Kidney (tissue), 14 donors: Measurements from ENCODE around the gene SPOCK2. TPM values are rescaled to one million over a fixed set of nuclear protein-coding genes. Genes with fewer than 3 reads are reported as not detected.

Source experiments
- DNase-seq, 5 donors: peaks; one replicate each; pipeline ENCODE4 v3.0.0-alpha.2; 2013 to 2020
- FAIRE-seq: peaks from 2 replicates; lab custom pipeline; 2012; peaks lifted over from hg19 to GRCh38; lab: Jason Lieb, UNC
- H3K27ac ChIP-seq, 2 donors: one replicate each; pipeline ENCODE4 v1.7.0; 2013; ENCODE audit warnings: low read depth in 2 of 2, low read length in 2 of 2, inconsistent platforms in 1 of 2
- H3K27me3 ChIP-seq: one replicate; pipeline ENCODE4 v1.7.1; 2013; ENCODE audit warnings: low read length, inconsistent platforms; ENCODE audit not compliant: control insufficient read depth, insufficient read depth
- H3K36me3 ChIP-seq, 3 donors: one replicate each; pipeline versions ENCODE4 v1.7.0 to v1.7.1; 2013; ENCODE audit warnings: low read length in 3 of 3, control low read depth in 1 of 3, inconsistent platforms in 1 of 3; ENCODE audit not compliant: insufficient read depth in 3 of 3, control insufficient read depth in 2 of 3
- H3K4me1 ChIP-seq, 3 donors: one replicate each; pipeline versions ENCODE4 v1.7.0 to v1.7.1; 2013; ENCODE audit warnings: low read length in 3 of 3, inconsistent platforms in 1 of 3, low read depth in 1 of 3; ENCODE audit not compliant: control insufficient read depth in 2 of 3, insufficient read depth in 2 of 3
- H3K4me3 ChIP-seq, 3 donors: one replicate each; pipeline versions ENCODE4 v1.7.0 to v1.8.1; 2013; ENCODE audit warnings: low read length in 3 of 3, control low read depth in 1 of 3, inconsistent platforms in 1 of 3
- H3K9ac ChIP-seq, 3 donors: one replicate each; pipeline versions ENCODE4 v1.7.0 to v1.7.1; 2013; ENCODE audit warnings: low read length in 3 of 3, control low read depth in 1 of 3, inconsistent platforms in 1 of 3
- H3K9me3 ChIP-seq, 3 donors: one replicate each; pipeline versions ENCODE4 v1.7.0 to v1.7.1; 2013; ENCODE audit warnings: low read length in 3 of 3, control low read depth in 1 of 3, inconsistent platforms in 1 of 3; ENCODE audit not compliant: control insufficient read depth in 2 of 3, insufficient read depth in 1 of 3
- intact Hi-C: fragments of 100-400 bp; cut with DNase I; formaldehyde crosslinking; loops from one replicate; pipeline ENCODE4 v1.11.1; 2022
- polyA plus RNA-seq: library from polyadenylated mRNA; stranded (reverse); fragments of 350-450 nt; fragmentation: Illumina TruSeq; extraction: RNeasy Lipid Tissue Mini Kit (QIAGEN cat#74804); gene quantifications from one replicate; pipeline ENCODE4 v1.2.3, GENCODE V29; 2014; ENCODE audit warnings: low read depth, low replicate concordance; ENCODE audit not compliant: insufficient read depth
- total RNA-seq: library from RNA; stranded (reverse); fragmentation: NEBNext Ultra II Directional; extraction: Animal tissue kit (Norgen Biotek cat#: 25700); gene quantifications from one replicate; pipeline ENCODE4 v1.2.1, GENCODE V29; 2021
- TF ChIP-seq, protein P1 (sequence below): IDR thresholded peaks from 3 replicates; pipeline ENCODE4 v1.5.1; 2012; ENCODE audit warnings: mild to moderate bottlenecking, moderate library complexity, borderline replicate concordance; ENCODE audit not compliant: insufficient read depth; ENCODE audit errors: extremely low read depth
- donor health status: control.
- donor health status: control.
- donor health status: control.
- donor health status: control.
- donor health status: control.
- donor health status: DM: yes; HTN: yes; CAD: no.
- donor health status: Normal renal cell carcinoma (clear cell type).

Gene SPOCK2
- total and polyA plus RNA-seq, 2 donors from 2014 or later = 19.7 to 103 TPM

DNA sequence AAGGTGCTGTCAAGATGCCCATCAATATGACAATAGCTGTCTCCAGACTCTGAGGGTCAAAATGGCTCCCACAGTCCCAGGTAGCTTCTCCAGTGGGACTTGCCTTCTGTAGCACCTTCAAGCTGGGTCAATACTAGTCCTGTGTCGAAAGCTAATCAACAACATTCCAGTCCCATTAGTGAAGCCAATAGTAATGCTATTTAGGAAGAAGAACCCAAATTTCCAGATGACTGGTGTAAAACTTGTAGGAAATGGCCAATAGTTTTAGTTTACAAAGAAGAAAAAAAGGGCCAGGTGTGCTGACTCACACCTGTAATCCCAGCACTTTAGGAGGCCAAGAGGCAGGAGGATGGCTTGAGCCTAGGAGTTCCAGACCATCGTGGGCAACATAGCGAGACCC, 2.0 kb upstream of the SPOCK2 start:
- no peak overlapping the region for H3K27ac ChIP-seq
- DNase-seq = no peak
- no peak for FAIRE-seq

DNA sequence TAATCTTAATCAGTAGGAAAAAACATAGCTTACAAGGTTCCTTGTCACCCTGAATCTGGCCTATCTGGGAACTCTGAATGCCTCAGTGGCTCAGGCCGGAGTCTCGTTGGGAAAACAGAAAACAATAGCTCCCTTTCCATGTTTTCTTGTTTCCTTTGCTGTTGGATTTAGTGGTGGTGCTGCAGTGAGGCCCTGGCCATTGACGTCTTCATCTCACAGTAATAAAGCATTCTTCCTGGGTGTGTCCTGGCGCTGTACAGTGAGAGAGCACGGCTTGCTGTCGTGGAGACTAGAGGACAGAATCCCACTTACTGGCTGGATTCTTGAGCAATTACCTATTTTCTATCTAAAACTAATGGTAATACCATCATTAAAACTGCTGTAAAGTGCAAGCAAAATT, 1.3 kb upstream of the SPOCK2 start:
- FAIRE-seq (no peak), DNase-seq (peak in 1 of 5 donors; percentile 64)
- no peak overlapping the region for H3K27ac ChIP-seq
- no peak overlapping the region for H3K4me3 ChIP-seq
- peaks cover 5% of the 10 kb centered on the region for H3K27me3 ChIP-seq
- no peak overlapping the region for H3K9ac ChIP-seq
- peaks cover 0 to 11% (median 0%) of the 10 kb centered on the region in 3 donors for H3K4me1 ChIP-seq
- TF ChIP-seq, protein P1, sequence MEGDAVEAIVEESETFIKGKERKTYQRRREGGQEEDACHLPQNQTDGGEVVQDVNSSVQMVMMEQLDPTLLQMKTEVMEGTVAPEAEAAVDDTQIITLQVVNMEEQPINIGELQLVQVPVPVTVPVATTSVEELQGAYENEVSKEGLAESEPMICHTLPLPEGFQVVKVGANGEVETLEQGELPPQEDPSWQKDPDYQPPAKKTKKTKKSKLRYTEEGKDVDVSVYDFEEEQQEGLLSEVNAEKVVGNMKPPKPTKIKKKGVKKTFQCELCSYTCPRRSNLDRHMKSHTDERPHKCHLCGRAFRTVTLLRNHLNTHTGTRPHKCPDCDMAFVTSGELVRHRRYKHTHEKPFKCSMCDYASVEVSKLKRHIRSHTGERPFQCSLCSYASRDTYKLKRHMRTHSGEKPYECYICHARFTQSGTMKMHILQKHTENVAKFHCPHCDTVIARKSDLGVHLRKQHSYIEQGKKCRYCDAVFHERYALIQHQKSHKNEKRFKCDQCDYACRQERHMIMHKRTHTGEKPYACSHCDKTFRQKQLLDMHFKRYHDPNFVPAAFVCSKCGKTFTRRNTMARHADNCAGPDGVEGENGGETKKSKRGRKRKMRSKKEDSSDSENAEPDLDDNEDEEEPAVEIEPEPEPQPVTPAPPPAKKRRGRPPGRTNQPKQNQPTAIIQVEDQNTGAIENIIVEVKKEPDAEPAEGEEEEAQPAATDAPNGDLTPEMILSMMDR = no peak
- H3K9me3 ChIP-seq = no peaks in the 10 kb centered on the region
- intact Hi-C loops = no loop called here
- no peaks in the 10 kb centered on the region for H3K36me3 ChIP-seq

More for the DNA sequence above, 2.0 kb upstream of the SPOCK2 start:
- TF ChIP-seq, protein P1 = no peak
- Histone ChIP-seq H3K36me3 (no peaks in the 10 kb centered on the region), H3K4me3 (no peak overlapping the region), H3K4me1 (peaks cover 0 to 11% (median 0%) of the 10 kb centered on the region in 3 donors), H3K9ac (no peak overlapping the region), H3K9me3 (no peaks in the 10 kb centered on the region), H3K27me3 (peaks cover 5% of the 10 kb centered on the region)
- intact Hi-C loops = no loop called here

DNA sequence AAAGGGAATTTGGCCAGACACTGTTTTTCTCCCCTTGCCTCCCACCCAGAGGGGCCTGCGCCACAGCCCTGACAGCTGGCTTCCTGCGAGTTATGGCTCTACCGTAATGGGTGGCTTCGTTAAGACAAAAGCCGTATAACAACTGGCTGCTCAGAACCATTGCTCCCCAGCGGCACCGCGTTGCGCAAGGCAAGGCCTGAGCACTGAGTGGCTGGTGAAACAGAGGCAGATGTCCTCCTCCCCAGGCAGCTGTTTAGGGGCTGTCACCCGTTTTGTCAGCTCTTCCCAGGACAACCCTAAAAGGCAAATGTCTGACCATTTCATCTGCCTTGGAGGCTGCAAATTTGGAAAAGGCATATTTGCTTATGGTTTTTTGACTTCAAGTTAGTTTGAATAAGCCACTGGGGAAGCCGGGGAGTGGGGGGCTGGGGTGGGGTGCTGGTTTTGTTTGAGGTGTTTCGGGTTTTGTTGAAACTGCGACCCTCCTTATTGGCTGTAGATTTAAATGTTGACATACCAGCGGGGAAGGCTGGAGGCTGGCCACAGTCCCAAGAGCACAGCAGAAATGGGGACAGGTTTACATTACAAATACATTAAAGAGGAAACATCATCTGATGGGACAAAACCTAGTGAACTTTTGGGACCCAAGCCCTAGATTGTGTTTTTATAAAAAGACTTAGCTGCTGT, 681 bp upstream of the SPOCK2 start:
- Histone ChIP-seq H3K4me1 (peaks cover 0 to 11% (median 0%) of the 10 kb centered on the region in 3 donors), H3K4me3 (no peak overlapping the region), H3K36me3 (no peaks in the 10 kb centered on the region), H3K27ac (no peak overlapping the region), H3K9ac (no peak overlapping the region), H3K9me3 (no peaks in the 10 kb centered on the region), H3K27me3 (peaks cover 5% of the 10 kb centered on the region)
- intact Hi-C loops = no loop called here
- TF ChIP-seq, protein P1 = no peak
- DNase-seq = peak in 2 of 5 donors; percentile 52 to 78
- FAIRE-seq = no peak
